Mesenchymal stem cell (in vitro differentiated cells and primary cell): ENCODE results near the gene NFIX.

Experiments
- DNase-seq: peaks from one replicate; pipeline ENCODE4 v3.0.0-alpha.2; 2013
- H2AFZ ChIP-seq: one replicate; pipeline ENCODE4 v1.6.1; 2013; ENCODE audit warnings: low read depth, mild to moderate bottlenecking, control low read depth, inconsistent platforms, low read length, moderate library complexity
- H2AK5ac ChIP-seq: 2 replicates; pipeline ENCODE4 v1.6.1; 2013; ENCODE audit warnings: low read length, moderate library complexity, mild to moderate bottlenecking, inconsistent platforms; ENCODE audit not compliant: severe bottlenecking
- H2BK120ac ChIP-seq: one replicate; pipeline ENCODE4 v1.6.1; 2013; ENCODE audit warnings: low read depth, mild to moderate bottlenecking, inconsistent platforms, low read length, moderate library complexity
- H2BK12ac ChIP-seq, 2 experiments: one replicate each; pipeline ENCODE4 v1.6.1; 2013; ENCODE audit warnings: inconsistent platforms in 2 of 2, low read length in 2 of 2, mild to moderate bottlenecking in 2 of 2, moderate library complexity in 2 of 2, control low read depth in 1 of 2
- H2BK15ac ChIP-seq: one replicate; pipeline ENCODE4 v1.6.1; 2013; ENCODE audit warnings: mild to moderate bottlenecking, low read depth, inconsistent platforms; ENCODE audit not compliant: poor library complexity, severe bottlenecking
- H2BK5ac ChIP-seq: 2 replicates; pipeline ENCODE4 v1.6.1; 2013; ENCODE audit warnings: low read depth, mild to moderate bottlenecking, low read length, control low read depth, inconsistent platforms; ENCODE audit not compliant: poor library complexity, severe bottlenecking
- H3K14ac ChIP-seq, 2 experiments: one replicate each; pipeline ENCODE4 v1.6.1; 2013; ENCODE audit warnings: inconsistent platforms in 2 of 2, low read length in 2 of 2, control low read depth in 1 of 2, mild to moderate bottlenecking in 1 of 2, moderate library complexity in 1 of 2
- H3K18ac ChIP-seq, 2 experiments: one replicate each; pipeline ENCODE4 v1.6.1; 2013; ENCODE audit warnings: inconsistent platforms in 2 of 2, low read length in 2 of 2, control low read depth in 1 of 2, low read depth in 1 of 2, mild to moderate bottlenecking in 1 of 2
- H3K23ac ChIP-seq, 2 experiments: one replicate each; pipeline ENCODE4 v1.6.1; 2013; ENCODE audit warnings: inconsistent platforms in 2 of 2, low read length in 2 of 2, mild to moderate bottlenecking in 2 of 2, moderate library complexity in 2 of 2, control low read depth in 1 of 2
- H3K27ac ChIP-seq: 2 replicates; pipeline ENCODE4 v1.5.1; 2013; ENCODE audit warnings: mild to moderate bottlenecking, moderate library complexity, low read length, control low read depth, inconsistent platforms; ENCODE audit not compliant: poor library complexity, severe bottlenecking
- H3K27me3 ChIP-seq, 2 experiments: 2 replicates each; pipeline versions ENCODE4 v1.6.1 to v1.7.0; 2013; ENCODE audit warnings: low read length in 2 of 2, mild to moderate bottlenecking in 2 of 2, moderate library complexity in 2 of 2, control low read depth in 1 of 2, inconsistent platforms in 1 of 2; ENCODE audit not compliant: control insufficient read depth in 1 of 2, insufficient read depth in 1 of 2
- H3K36me3 ChIP-seq, 2 experiments: 2 replicates each; pipeline versions ENCODE4 v1.6.1 to v1.7.0; 2013; ENCODE audit warnings: low read length in 2 of 2, control low read depth in 1 of 2, inconsistent platforms in 1 of 2, low read depth in 1 of 2, mild to moderate bottlenecking in 1 of 2; ENCODE audit not compliant: insufficient read depth in 2 of 2, control insufficient read depth in 1 of 2
- H3K4ac ChIP-seq, 2 experiments: one replicate each; pipeline ENCODE4 v1.6.1; 2013; ENCODE audit warnings: inconsistent platforms in 2 of 2, low read length in 2 of 2, mild to moderate bottlenecking in 2 of 2, moderate library complexity in 2 of 2, control low read depth in 1 of 2, low read depth in 1 of 2
- H3K4me1 ChIP-seq: 2 replicates; pipeline ENCODE4 v1.6.1; 2013; ENCODE audit warnings: low read depth, low read length, control low read depth; ENCODE audit not compliant: control insufficient read depth, insufficient read depth
- H3K4me2 ChIP-seq: 2 replicates; pipeline ENCODE4 v1.6.1; 2013; ENCODE audit warnings: low read length, mild to moderate bottlenecking, inconsistent platforms; ENCODE audit not compliant: poor library complexity, severe bottlenecking
- H3K4me3 ChIP-seq, 2 experiments: 2 replicates each; pipeline versions ENCODE4 v1.5.1 to v1.7.0; 2013; ENCODE audit warnings: low read length in 2 of 2, mild to moderate bottlenecking in 2 of 2, control low read depth in 1 of 2, low read depth in 1 of 2; ENCODE audit not compliant: insufficient read depth in 1 of 2
- H3K79me1 ChIP-seq: replicated peaks from 2 replicates; pipeline ENCODE4 v1.6.1; 2013; ENCODE audit warnings: mild to moderate bottlenecking, control low read depth, low read length, inconsistent platforms; ENCODE audit not compliant: poor library complexity, severe bottlenecking
- H3K9ac ChIP-seq: 2 replicates; pipeline ENCODE4 v1.7.0; 2013; ENCODE audit warnings: mild to moderate bottlenecking, low read length, moderate library complexity
- H3K9me3 ChIP-seq: 2 replicates; pipeline ENCODE4 v1.7.0; 2013; ENCODE audit warnings: mild to moderate bottlenecking, low read length; ENCODE audit not compliant: control insufficient read depth
- H4K8ac ChIP-seq: one replicate; pipeline ENCODE4 v1.6.1; 2013; ENCODE audit warnings: inconsistent platforms, mild to moderate bottlenecking, low read length, moderate library complexity
- H4K91ac ChIP-seq: one replicate; pipeline ENCODE4 v1.6.1; 2013; ENCODE audit warnings: mild to moderate bottlenecking, low read length, inconsistent platforms
- WGBS: methylation state at CpG from one replicate; pipeline ENCODE4 v1.1.7; 2013; ENCODE audit warnings: mixed read lengths; 5-methylcytosine and 5-hydroxymethylcytosine counted together

NFIX gene

DNA sequence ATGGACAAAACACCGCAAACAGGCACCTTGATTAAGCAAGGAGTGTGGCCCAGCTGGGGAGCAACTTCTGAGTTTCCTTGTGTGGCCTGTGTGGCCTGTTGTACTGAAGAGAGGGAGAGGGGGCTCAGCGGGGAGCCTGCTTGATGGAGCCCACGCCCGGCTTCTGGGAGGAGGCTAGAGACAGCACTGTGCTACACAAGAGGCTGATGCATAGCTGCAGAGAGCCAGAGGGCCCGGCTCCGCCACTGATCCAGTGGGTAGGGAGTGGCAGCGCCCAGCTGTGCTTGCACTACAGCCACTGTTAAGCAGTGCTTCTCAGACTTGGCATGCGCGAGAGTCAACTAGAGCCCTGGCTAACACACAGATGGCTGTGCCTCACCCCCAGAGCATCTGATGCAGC, 88.4 kb downstream of the NFIX start:
- Histone ChIP-seq H3K27ac (no peak overlapping the region), H3K18ac (no peak overlapping the region), H2BK5ac (no peak overlapping the region), H4K91ac (peak overlapping the region; percentile 54), H2BK120ac (no peak overlapping the region), H3K4me3 (no peak overlapping the region), H3K23ac (peak overlapping the region in 1 of 2 experiments; percentile 16), H3K4ac (no peak overlapping the region), H3K14ac (no peak overlapping the region), H3K4me1 (peaks cover 34% of the 10 kb centered on the region), H3K9ac (no peak overlapping the region), H2AK5ac (no peak overlapping the region), H3K79me1 (no peaks in the 10 kb centered on the region), H3K36me3 (peaks cover 0 to 85% of the 10 kb centered on the region in 2 experiments), H2BK12ac (no peak overlapping the region), H3K9me3 (no peaks in the 10 kb centered on the region), H4K8ac (no peak overlapping the region), H3K27me3 (peaks cover 0 to 38% of the 10 kb centered on the region in 2 experiments), H2BK15ac (no peak overlapping the region), H3K4me2 (no peak overlapping the region), H2AFZ (no peak overlapping the region)
- 85% methylated on average over 9 of the region's 9 CpGs for WGBS
- no peak for DNase-seq

DNA sequence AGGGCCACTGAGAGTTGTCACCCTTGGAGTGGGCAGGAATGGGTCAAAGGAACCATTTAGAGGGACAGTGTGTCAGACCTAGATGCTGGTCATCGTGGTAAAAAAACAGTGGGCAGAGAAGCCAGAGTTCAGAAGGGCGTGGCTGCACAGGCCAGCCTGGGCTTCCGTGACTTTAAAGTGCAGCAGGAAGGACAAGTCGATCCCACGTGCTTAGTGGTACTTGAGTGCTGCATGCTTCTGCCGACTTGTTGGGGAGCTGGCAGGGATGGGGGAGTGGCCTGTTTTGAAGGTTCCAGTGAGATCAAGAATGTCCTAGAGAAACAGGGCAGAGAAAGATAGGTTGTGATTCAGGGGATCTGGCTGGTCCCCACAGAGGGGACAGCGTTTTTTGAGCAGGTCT, 90.4 kb downstream of the NFIX start:
- H2BK15ac ChIP-seq: no peak overlapping the region
- no peak overlapping the region for H3K4ac ChIP-seq
- peaks cover 0 to 87% of the 10 kb centered on the region in 2 experiments for H3K36me3 ChIP-seq
- H3K23ac ChIP-seq: no peak overlapping the region
- peak overlapping the region; percentile 15 for H3K9ac ChIP-seq
- no peaks in the 10 kb centered on the region for H3K79me1 ChIP-seq
- H3K4me3 ChIP-seq: no peak overlapping the region
- no peak overlapping the region for H2BK5ac ChIP-seq
- H3K14ac ChIP-seq: no peak overlapping the region
- no peak overlapping the region for H2BK120ac ChIP-seq
- no peaks in the 10 kb centered on the region for H3K9me3 ChIP-seq
- DNase-seq: peak; percentile 21
- no peak overlapping the region for H2BK12ac ChIP-seq
- no peak overlapping the region for H2AK5ac ChIP-seq
- H3K27ac ChIP-seq: no peak overlapping the region
- no peak overlapping the region for H4K91ac ChIP-seq
- no peak overlapping the region for H4K8ac ChIP-seq
- H3K4me2 ChIP-seq: no peak overlapping the region
- peaks cover 0 to 29% of the 10 kb centered on the region in 2 experiments for H3K27me3 ChIP-seq
- H2AFZ ChIP-seq: no peak overlapping the region
- peaks cover 25% of the 10 kb centered on the region for H3K4me1 ChIP-seq
- 47% methylated on average over 7 of the region's 7 CpGs for WGBS
- H3K18ac ChIP-seq: no peak overlapping the region

DNA sequence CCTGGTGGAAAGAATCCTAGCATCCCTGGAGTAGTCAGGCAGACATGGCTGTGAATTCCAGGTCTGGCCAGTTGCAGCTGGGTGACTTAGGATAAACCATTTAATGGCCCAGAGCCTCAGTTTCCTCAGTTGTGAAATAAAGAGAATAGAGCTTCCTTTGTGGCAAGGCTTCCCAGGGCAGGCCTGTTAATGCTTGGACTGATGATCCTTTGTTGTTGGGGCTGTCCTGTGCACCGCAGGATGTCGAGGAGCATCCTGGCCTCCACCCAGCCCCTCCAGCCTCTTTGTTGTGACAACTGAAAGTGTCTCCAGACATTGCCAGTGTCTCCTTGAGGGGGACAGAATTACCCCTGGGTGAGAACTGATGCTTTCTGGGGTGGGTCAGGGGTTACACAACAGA, 91.1 kb downstream of the NFIX start:
- Histone ChIP-seq H3K4me1 (peaks cover 28% of the 10 kb centered on the region), H3K36me3 (peaks cover 0 to 86% of the 10 kb centered on the region in 2 experiments), H3K14ac (no peak overlapping the region), H3K18ac (no peak overlapping the region), H3K4me3 (no peak overlapping the region), H2AFZ (no peak overlapping the region), H3K4ac (no peak overlapping the region), H3K9ac (no peak overlapping the region), H2BK15ac (no peak overlapping the region), H3K23ac (no peak overlapping the region), H3K27me3 (peaks cover 0 to 29% of the 10 kb centered on the region in 2 experiments), H4K91ac (no peak overlapping the region), H3K79me1 (no peaks in the 10 kb centered on the region), H2BK12ac (no peak overlapping the region), H4K8ac (no peak overlapping the region), H3K9me3 (no peaks in the 10 kb centered on the region), H3K4me2 (no peak overlapping the region), H3K27ac (no peak overlapping the region), H2AK5ac (no peak overlapping the region), H2BK5ac (no peak overlapping the region), H2BK120ac (no peak overlapping the region)
- WGBS: 83% methylated on average over 2 of the region's 2 CpGs
- DNase-seq: no peak

DNA sequence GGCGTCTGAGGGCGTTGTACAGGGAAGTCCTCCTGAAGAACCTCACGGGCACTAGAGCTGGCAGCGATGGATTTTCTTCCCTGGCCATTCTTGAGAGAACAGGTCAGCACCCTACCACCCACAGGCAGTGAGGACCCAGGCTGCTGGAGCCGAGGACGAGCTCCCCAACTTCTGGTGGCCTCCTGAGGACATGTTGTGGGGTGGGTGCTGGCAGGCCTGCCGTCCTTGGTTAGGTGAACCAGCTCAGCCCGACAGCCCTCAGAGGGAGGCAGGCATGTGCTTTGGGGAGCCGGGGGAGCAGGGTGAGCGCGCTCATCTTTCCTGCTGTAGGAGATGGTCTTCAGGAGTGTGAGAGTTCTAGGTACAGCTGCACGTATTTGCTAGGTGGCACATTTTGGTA, 92.0 kb downstream of the NFIX start:
- no peak overlapping the region for H3K4me2 ChIP-seq
- 76% methylated on average over 9 of the region's 12 CpGs for WGBS

More for the DNA sequence above, 92.0 kb downstream of the NFIX start:
- Histone ChIP-seq H3K79me1 (no peaks in the 10 kb centered on the region), H4K91ac (no peak overlapping the region), H2BK5ac (no peak overlapping the region), H2AK5ac (no peak overlapping the region), H3K9ac (no peak overlapping the region), H3K27ac (no peak overlapping the region), H2BK15ac (no peak overlapping the region), H2BK120ac (no peak overlapping the region), H3K14ac (no peak overlapping the region), H3K23ac (no peak overlapping the region), H3K4me3 (no peak overlapping the region), H3K9me3 (no peaks in the 10 kb centered on the region), H4K8ac (no peak overlapping the region), H3K27me3 (peaks cover 0 to 30% of the 10 kb centered on the region in 2 experiments), H3K36me3 (peaks cover 0 to 81% of the 10 kb centered on the region in 2 experiments), H2AFZ (no peak overlapping the region), H2BK12ac (peak overlapping the region in 1 of 2 experiments; percentile 45), H3K4me1 (peaks cover 28% of the 10 kb centered on the region), H3K18ac (no peak overlapping the region), H3K4ac (no peak overlapping the region)
- no peak for DNase-seq
